SK-N-MC (cell line): ENCODE results near the gene DGCR2.

Source experiments
- EZH2 ChIP-seq: fragments of 200-600 bp; sonication (generic); IDR thresholded peaks from one replicate; pipeline ENCODE4 v1.6.1; 2017; ENCODE audit warnings: antibody characterized with exemption
- FOXP2 ChIP-seq: optimal IDR thresholded peaks from 2 replicates; pipeline ENCODE3; 2011; ENCODE audit warnings: mild to moderate bottlenecking, moderate library complexity; ENCODE audit not compliant: insufficient read depth; ENCODE audit errors: extremely low read length, control extremely low read depth
- POLR2AphosphoS5 ChIP-seq: IDR thresholded peaks from 2 replicates; pipeline ENCODE4 v1.6.1; 2012; ENCODE audit warnings: mild to moderate bottlenecking, low read depth, low read length, borderline replicate concordance

- TF ChIP-seq POLR2AphosphoS5 (no peak), EZH2 (no peak), FOXP2 (no peak)
These were observed 9.4 kb upstream of the DGCR2 start for GRCh38 chr22:19131685-19132015.
